ENCODE data around the gene VWA8.

DNA sequence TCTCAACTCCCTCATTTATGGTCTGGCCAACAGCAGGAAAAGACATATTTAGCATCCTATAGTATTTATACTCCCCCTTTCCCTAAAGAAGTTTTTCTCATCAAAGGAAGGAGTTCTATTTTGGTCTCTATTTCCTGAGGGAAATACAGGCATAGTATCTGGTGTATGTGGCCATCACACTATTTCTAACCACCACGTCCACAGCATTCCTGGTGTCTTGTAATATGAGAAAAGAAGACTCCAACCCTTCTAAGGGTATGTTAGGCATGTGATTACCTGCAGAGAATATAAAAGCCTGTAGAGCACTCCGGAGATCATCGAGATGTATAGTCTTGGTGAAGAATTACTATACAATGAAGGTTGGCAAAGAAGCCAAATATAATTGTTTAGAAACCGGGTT is 137.4 kb downstream of the VWA8 start:
- TF ChIP-seq CTCF (optimal IDR thresholded peaks at IDR 0.05 in 1 of 3, IDR thresholded peaks at IDR 0.05 in 1 of 3, conservative IDR thresholded peaks at IDR 0.05 in 1 of 3; ENCODE audit: extremely low read depth in 1 of 3, insufficient read depth in 2 of 3, low read length in 3 of 3) (no peak), EZH2 (IDR thresholded peaks at IDR 0.05; ENCODE audit: low read length) (no peak)
